Body of pancreas (tissue), 4 donors: Measurements from ENCODE around the gene PIK3CG.

Experiments
- CTCF ChIP-seq, 7 experiments: fragments of 450-650 bp in 4 of 7; fragments of 200-600 bp in 3 of 7; sonication (generic) in 3 of 7; IDR thresholded peaks; one replicate each; pipeline ENCODE4 v1.5.1; 2016 to 2019; ENCODE audit warnings: antibody characterized with exemption in 7 of 7
- POLR2A ChIP-seq, 3 donors: fragments of 450-650 bp; IDR thresholded peaks; one replicate each; pipeline ENCODE4 v1.6.1; 2016; ENCODE audit warnings: antibody characterized with exemption in 3 of 3, mild to moderate bottlenecking in 2 of 3

- no peak for TF ChIP-seq POLR2A (IDR thresholded peaks at IDR 0.05)
- TF ChIP-seq CTCF (IDR thresholded peaks at IDR 0.05) = no peak
These were observed 3.3 kb downstream of the PIK3CG start for GRCh38 chr7:106868364-106868763.
